HepG2 (cell line): ENCODE measurements around the gene PRUNE1.

Experiments used
- JUN ChIP-seq: sonication (generic); formaldehyde crosslinking; IDR thresholded peaks from 2 replicates; pipeline ENCODE4 v1.4.0; 2020; ENCODE audit warnings: mild to moderate bottlenecking, missing genetic modification reagents
- TF ChIP-seq, protein P1 (sequence below): sonication (generic); formaldehyde crosslinking; IDR thresholded peaks from 2 replicates; pipeline ENCODE4 v1.5.0; 2020; ENCODE audit warnings: mild to moderate bottlenecking, missing genetic modification reagents, moderate library complexity

GRCh38 chr1:151009674-151010345 is 1.6 kb downstream of the PRUNE1 start:
- TF ChIP-seq, protein P1, sequence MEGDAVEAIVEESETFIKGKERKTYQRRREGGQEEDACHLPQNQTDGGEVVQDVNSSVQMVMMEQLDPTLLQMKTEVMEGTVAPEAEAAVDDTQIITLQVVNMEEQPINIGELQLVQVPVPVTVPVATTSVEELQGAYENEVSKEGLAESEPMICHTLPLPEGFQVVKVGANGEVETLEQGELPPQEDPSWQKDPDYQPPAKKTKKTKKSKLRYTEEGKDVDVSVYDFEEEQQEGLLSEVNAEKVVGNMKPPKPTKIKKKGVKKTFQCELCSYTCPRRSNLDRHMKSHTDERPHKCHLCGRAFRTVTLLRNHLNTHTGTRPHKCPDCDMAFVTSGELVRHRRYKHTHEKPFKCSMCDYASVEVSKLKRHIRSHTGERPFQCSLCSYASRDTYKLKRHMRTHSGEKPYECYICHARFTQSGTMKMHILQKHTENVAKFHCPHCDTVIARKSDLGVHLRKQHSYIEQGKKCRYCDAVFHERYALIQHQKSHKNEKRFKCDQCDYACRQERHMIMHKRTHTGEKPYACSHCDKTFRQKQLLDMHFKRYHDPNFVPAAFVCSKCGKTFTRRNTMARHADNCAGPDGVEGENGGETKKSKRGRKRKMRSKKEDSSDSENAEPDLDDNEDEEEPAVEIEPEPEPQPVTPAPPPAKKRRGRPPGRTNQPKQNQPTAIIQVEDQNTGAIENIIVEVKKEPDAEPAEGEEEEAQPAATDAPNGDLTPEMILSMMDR (CRISPR knock-in tag): no peak
- TF ChIP-seq JUN (CRISPR knock-in tag): no peak
